ENCODE results near the gene CSMD2. TPM values are rescaled to one million over a fixed set of nuclear protein-coding genes. Genes with fewer than 3 reads are reported as not detected.

CSMD2 gene
- total RNA-seq, 4 donors from 2014 or later: 0.09 to 0.20 TPM; not detected in 2

DNA sequence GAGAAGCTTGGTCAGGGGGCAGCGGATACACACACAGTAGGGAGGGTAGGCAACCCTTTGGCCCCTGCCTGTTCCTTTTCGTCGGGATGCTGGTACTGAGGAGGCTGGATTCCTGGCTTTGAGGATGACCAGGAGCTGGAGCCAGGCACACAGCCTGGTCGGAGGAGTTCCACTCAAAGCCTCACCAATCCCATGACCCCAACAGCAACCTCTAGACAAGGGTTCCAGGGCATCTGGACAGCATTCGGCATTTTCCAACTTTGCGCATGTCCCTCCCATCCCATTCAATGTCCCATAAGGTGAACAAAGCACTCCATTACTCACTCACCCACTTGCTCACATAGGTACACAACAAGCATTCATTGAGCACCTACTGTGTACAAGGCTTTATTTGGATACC lies 343.7 kb downstream of the CSMD2 start:
- Histone ChIP-seq H3K27ac (no peak overlapping the region), H3K27me3 (no peaks in the 10 kb centered on the region), H3K9me3 (no peaks in the 10 kb centered on the region), H3K4me3 (no peak overlapping the region), H3K4me1 (no peaks in the 10 kb centered on the region), H3K36me3 (no peaks in the 10 kb centered on the region)
- TF ChIP-seq, protein P1, sequence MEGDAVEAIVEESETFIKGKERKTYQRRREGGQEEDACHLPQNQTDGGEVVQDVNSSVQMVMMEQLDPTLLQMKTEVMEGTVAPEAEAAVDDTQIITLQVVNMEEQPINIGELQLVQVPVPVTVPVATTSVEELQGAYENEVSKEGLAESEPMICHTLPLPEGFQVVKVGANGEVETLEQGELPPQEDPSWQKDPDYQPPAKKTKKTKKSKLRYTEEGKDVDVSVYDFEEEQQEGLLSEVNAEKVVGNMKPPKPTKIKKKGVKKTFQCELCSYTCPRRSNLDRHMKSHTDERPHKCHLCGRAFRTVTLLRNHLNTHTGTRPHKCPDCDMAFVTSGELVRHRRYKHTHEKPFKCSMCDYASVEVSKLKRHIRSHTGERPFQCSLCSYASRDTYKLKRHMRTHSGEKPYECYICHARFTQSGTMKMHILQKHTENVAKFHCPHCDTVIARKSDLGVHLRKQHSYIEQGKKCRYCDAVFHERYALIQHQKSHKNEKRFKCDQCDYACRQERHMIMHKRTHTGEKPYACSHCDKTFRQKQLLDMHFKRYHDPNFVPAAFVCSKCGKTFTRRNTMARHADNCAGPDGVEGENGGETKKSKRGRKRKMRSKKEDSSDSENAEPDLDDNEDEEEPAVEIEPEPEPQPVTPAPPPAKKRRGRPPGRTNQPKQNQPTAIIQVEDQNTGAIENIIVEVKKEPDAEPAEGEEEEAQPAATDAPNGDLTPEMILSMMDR (IDR thresholded peaks at IDR 0.05 in 4 of 5, conservative IDR thresholded peaks at IDR 0.05 in 1 of 5): no peak
- TF ChIP-seq POLR2A (IDR thresholded peaks at IDR 0.05): no peak
- no peak for ATAC-seq
- intact Hi-C loops (cut with DNase I; ENCODE audit: low total_unique reads): no loop called here
- no peak for DNase-seq
- in situ Hi-C loops (cut with MboI; ENCODE audit: low sequenced_read_pairs in 4 of 4): no loop called here

DNA sequence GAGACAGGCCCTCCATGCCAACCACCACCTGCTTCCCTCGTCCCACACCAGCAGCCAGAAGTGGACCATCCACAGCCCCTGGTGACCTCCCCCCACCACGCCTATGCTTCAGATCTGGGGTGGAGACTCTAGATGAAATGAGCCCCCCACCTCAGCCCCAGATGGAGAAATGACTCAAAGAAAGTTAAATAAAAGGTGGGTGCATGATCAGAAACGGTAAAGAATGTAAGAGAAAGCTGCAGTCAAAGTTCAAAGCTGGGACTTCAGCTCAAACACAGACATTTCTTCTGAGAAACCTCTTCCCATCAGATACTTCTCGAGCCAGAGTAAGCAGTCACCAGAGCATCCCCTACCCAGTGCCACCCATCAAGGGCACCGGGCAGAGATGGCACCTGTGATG lies 344.2 kb downstream of the CSMD2 start:
- H3K27ac ChIP-seq: no peak overlapping the region
- no peak for DNase-seq
- no peaks in the 10 kb centered on the region for H3K9me3 ChIP-seq
- no peak for ATAC-seq
- in situ Hi-C loops (cut with MboI; ENCODE audit: low sequenced_read_pairs in 4 of 4) (no loop called here), intact Hi-C loops (cut with DNase I; ENCODE audit: low total_unique reads) (no loop called here)
- TF ChIP-seq, protein P1 (IDR thresholded peaks at IDR 0.05 in 4 of 5, conservative IDR thresholded peaks at IDR 0.05 in 1 of 5): no peak
- no peak for TF ChIP-seq POLR2A (IDR thresholded peaks at IDR 0.05)
- H3K36me3 ChIP-seq: no peaks in the 10 kb centered on the region
- no peaks in the 10 kb centered on the region for H3K27me3 ChIP-seq
- no peak overlapping the region for H3K4me3 ChIP-seq
- H3K4me1 ChIP-seq: no peaks in the 10 kb centered on the region

DNA sequence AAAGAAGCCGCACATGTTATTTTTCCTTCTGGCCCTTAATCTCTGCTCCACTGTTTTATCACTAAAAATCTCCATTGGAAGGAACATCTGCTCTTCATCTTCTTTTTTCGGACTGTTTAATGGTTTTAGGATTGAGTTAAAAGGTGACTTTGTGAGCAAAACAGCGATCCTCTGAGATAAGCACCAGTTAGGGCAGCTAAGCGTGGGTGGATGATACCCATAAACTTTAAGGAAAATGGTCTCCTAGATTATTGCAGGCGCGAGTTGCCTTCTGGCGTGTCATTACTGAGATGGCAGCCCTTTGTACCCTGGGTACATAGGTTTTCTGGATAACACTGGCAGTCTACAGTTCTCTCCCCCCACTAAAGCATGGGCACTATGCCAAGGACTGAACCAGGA lies 345.1 kb downstream of the CSMD2 start:
- no peak for DNase-seq
- in situ Hi-C loops (cut with MboI; ENCODE audit: low sequenced_read_pairs in 4 of 4) (no loop called here), intact Hi-C loops (cut with DNase I; ENCODE audit: low total_unique reads) (no loop called here)
- no peak for ATAC-seq
- H3K36me3 ChIP-seq: no peaks in the 10 kb centered on the region
- H3K4me1 ChIP-seq: no peaks in the 10 kb centered on the region
- no peak overlapping the region for H3K4me3 ChIP-seq
- no peaks in the 10 kb centered on the region for H3K27me3 ChIP-seq
- TF ChIP-seq POLR2A (IDR thresholded peaks at IDR 0.05): no peak
- TF ChIP-seq, protein P1 (IDR thresholded peaks at IDR 0.05 in 4 of 5, conservative IDR thresholded peaks at IDR 0.05 in 1 of 5): no peak
- no peaks in the 10 kb centered on the region for H3K9me3 ChIP-seq
- H3K27ac ChIP-seq: no peak overlapping the region

DNA sequence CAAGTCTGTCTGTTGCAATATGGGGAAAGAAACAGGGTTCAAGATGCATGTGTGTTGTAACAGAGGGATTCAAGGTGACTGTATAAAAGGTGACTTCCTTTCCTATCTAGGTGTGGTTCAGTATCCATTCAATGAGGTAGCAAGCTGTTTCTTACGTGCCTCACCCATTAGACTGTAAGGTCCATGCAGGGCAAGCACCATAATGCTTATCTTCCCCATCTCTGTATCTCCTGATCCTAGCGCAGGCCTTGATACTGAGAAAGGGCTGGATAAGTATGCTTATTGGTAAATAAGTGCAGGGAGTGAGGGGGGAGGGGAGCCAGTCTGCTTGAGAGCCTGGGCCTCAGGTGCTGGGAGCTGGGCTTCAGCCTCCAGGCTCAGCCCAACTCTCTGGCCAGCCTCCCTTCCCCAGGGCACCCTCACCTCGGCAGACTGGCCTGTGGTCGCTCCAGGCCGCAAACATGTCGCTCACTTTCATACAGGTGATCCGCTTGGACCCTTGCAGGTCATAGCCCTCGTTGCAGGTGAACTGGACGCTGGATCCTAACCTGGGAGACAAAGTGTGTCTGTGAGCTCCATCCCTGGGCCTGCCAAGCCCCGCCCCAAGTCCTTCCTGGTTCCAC lies 345.6 kb downstream of the CSMD2 start:
- ATAC-seq: no peak
- intact Hi-C loops (cut with DNase I; ENCODE audit: low total_unique reads) (no loop called here), in situ Hi-C loops (cut with MboI; ENCODE audit: low sequenced_read_pairs in 4 of 4) (no loop called here)
- H3K9me3 ChIP-seq: no peaks in the 10 kb centered on the region
- no peaks in the 10 kb centered on the region for H3K27me3 ChIP-seq
- DNase-seq: no peak
- H3K4me3 ChIP-seq: no peak overlapping the region
- no peaks in the 10 kb centered on the region for H3K4me1 ChIP-seq
- no peaks in the 10 kb centered on the region for H3K36me3 ChIP-seq
- TF ChIP-seq, protein P1 (IDR thresholded peaks at IDR 0.05 in 4 of 5, conservative IDR thresholded peaks at IDR 0.05 in 1 of 5): no peak
- no peak for TF ChIP-seq POLR2A (IDR thresholded peaks at IDR 0.05)
- H3K27ac ChIP-seq: no peak overlapping the region

DNA sequence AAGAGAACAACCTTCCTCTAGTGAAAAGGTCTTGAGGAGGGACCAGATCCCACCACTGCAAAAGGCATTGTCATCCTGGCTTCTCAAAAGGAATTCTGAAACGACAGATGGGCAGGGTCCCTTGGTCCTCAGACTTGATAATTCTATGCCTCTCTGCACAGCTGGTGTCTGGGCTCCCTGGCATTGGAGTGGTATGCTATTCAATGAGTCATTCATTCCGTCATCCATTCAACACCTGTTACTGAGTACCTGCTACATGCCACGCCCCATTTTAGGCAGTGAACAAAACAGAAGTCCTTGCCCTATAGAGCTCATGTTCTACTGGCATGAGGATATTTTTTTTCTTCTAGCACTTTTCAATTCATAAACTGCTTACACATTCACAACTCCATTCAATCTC lies 347.0 kb downstream of the CSMD2 start:
- ATAC-seq: no peak
- no peak for DNase-seq
- no peaks in the 10 kb centered on the region for H3K9me3 ChIP-seq
- no peaks in the 10 kb centered on the region for H3K36me3 ChIP-seq
- no peak overlapping the region for H3K4me3 ChIP-seq
- in situ Hi-C loops (cut with MboI; ENCODE audit: low sequenced_read_pairs in 4 of 4): no loop called here
- TF ChIP-seq, protein P1 (IDR thresholded peaks at IDR 0.05 in 4 of 5, conservative IDR thresholded peaks at IDR 0.05 in 1 of 5): no peak
- TF ChIP-seq POLR2A (IDR thresholded peaks at IDR 0.05): no peak
- H3K4me1 ChIP-seq: no peaks in the 10 kb centered on the region
- intact Hi-C loops (cut with DNase I; ENCODE audit: low total_unique reads): no loop called here
- H3K27ac ChIP-seq: no peak overlapping the region
- H3K27me3 ChIP-seq: no peaks in the 10 kb centered on the region

Measured in gastrocnemius medialis (tissue), 4 donors.